GM13976 (cell line): ENCODE measurements around the gene SHH.

Experiments
- DNase-seq: peaks from one replicate; pipeline ENCODE4 v3.0.0; 2012; ENCODE audit warnings: low spot score
- CTCF ChIP-seq: IDR thresholded peaks from 2 replicates; pipeline ENCODE4 v1.5.1; 2012; ENCODE audit warnings: borderline replicate concordance, mild to moderate bottlenecking; ENCODE audit not compliant: insufficient read depth; ENCODE audit errors: extremely low read depth, missing control alignments, control extremely low read depth
- in situ Hi-C: fragments of 300-500 bp; cut with MboI; formaldehyde crosslinking; loops from one replicate; pipeline ENCODE4 v1.12.0; 2022; ENCODE audit warnings: low sequenced_read_pairs, mixed read lengths, inconsistent platforms; ENCODE audit not compliant: unreplicated experiment

SHH gene

GRCh38 chr7:155844019-155844453 is 31.8 kb upstream of the SHH start:
- DNase-seq: no peak
- in situ Hi-C loops: no loop called here
- TF ChIP-seq CTCF: no peak

- in situ Hi-C loops: no loop called here
- no peak for TF ChIP-seq CTCF
- DNase-seq: no peak
Observed at GRCh38 chr7:155843426-155844018, 31.3 kb upstream of the SHH start.

GRCh38 chr7:155842496-155843265 is 30.4 kb upstream of the SHH start:
- TF ChIP-seq CTCF: no peak
- in situ Hi-C loops: no loop called here
- no peak for DNase-seq

- no peak for TF ChIP-seq CTCF
- in situ Hi-C loops: no loop called here
- no peak for DNase-seq
Observed at GRCh38 chr7:155840909-155841308, 28.6 kb upstream of the SHH start.

- in situ Hi-C loops: no loop called here
Observed at GRCh38 chr7:155840262-155840885, 28.1 kb upstream of the SHH start.

More at GRCh38 chr7:155840262-155840885, 28.1 kb upstream of the SHH start:
- no peak for DNase-seq
- TF ChIP-seq CTCF: no peak
